HS-27A (cell line): ENCODE measurements around the gene THADA.

Experiments
- DNase-seq: peaks from one replicate; pipeline ENCODE4 v3.0.0-alpha.2; 2012; ENCODE audit warnings: low read depth, missing footprints

The THADA gene

GRCh38 chr2:43325107-43325811, 270.6 kb downstream of the THADA start:
- DNase-seq: no peak

DNA sequence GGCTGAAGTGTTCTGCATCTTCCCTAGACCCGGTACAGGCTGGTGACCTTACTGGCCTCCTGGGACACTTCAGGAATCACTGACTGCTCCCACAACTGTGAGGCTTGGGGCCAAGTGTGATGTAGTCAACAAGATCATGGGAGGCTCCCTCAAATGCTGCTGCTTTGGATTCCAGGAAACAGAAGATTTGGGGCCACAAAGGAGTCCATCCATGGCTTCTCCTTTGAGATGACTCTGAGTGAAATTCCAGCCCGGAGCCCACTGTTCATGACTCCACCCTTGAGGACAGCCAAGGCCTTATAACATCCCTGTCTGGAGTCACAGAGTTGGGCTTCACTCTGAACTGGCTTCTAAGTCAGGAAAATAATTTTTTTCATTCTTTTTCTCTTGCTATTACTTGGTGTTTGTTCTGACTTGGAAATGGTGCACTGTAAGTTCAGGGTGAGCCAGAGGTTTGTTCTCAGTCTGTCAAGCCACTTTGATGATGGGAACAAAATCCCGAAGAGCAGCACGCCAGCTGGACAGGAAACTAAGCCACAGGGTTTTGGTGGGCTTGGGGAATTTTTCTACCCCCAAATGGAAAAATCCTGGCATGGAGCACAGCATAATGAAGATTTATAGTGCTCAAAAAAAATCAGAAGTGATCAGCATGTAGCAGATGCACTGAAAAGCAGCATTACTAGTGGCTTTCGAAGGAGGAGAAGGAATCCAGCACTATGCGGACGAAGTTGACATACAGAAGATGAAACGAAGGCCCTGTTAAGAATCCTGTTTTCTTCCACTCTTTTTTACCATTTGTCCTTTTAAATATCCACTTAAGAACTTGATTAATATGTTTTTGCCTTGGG, 271.4 kb downstream of the THADA start:
- no peak for DNase-seq

DNA sequence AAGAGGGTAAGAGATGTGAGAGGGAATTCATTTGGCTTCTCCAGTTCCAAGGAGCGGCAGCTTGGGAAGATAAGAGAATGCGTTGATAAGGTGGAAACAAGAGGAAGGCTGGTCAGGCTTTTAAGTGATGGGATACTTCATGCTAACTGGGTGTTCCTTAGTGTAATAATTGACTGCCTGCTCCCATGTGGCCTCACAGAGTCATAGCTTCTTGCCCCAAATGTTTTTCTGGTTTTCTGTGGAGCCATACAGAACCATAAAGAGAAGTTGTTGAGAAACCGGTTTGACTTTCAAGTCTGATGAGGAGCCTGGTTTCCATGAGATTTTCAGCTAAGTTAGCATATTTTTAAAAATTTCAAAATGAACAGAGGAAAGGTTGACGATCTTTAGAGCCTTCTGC, 272.0 kb downstream of the THADA start:
- DNase-seq: no peak

DNA sequence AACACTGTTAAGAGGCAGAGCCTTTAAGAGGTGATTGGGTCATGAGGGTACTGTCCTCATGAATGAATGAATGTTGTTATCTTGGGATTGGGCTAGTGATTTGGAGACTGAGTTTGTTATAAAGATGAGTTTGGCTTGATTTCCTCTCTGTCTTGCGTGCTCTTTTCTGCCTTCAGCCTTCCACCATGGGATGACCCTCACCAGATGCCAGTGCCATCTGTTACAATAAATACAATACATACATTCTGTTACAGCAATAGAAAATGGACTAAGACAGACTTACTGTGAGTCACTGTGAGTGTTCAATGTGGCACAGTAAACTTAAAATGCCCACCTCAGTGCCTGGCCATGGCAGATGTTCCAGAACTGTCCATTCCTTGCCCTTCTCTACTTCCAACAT, 274.4 kb downstream of the THADA start:
- DNase-seq: no peak

DNA sequence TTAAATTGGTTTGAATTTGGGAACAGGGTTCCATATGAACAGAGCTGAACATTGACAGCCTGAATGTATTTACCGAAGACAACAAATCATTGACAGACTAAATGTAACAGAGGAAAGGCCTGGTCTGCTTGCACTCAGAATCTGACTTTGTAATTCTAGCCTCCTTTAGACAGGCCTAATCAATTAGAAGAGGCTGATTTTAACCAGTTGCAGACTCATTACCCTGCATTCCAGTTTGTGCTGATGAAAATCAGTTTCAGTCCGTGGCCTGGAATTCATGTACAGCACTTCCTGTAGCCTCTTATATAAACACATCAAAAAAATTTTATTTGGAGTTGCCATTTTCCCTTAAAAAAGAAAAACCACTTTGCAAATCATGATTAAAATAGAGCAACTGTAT, 276.3 kb downstream of the THADA start:
- DNase-seq: no peak

GRCh38 chr2:43318791-43319190, 277.0 kb downstream of the THADA start:
- DNase-seq: no peak

GRCh38 chr2:43317680-43318079, 278.2 kb downstream of the THADA start:
- no peak for DNase-seq

DNA sequence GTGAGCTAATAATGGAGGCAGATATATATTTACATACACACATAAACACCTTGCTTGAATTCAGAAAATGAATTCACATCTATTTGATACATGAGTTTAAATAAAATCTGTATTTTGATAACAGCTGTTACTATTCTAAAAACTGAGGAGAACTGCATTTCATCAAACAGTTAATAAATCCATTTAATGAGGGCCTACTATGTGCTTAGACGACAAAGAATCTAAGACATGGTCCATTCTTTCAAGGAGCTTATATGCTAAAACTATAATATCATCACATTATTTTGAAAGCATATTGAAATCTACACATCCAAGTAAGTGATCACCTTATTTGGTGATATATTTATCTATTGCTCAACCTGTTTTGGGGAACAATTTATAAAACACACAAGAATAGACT, 278.6 kb downstream of the THADA start:
- no peak for DNase-seq

DNA sequence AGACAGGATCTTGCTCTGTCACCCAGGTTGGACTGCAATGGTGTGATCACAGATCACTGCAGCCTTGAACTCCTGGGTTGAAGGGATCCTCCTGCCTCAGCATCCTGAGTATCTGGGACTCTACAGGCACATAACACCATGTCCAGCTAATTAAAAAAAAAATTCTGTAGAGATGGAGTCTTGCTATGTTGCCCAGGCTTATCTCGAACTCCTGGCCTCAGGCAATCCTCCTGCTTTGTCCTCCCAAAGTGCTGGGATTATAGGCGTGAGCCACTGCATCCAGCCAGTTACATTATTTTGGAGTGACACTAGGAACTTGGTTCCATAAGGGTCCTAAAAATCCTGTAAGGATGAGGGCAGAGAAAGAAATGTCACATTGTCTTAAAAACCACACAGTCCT, 280.4 kb downstream of the THADA start:
- DNase-seq: no peak

GRCh38 chr2:43314299-43314927, 281.4 kb downstream of the THADA start:
- no peak for DNase-seq

GRCh38 chr2:43313642-43314017, 282.2 kb downstream of the THADA start:
- no peak for DNase-seq

GRCh38 chr2:43312755-43313641, 282.8 kb downstream of the THADA start:
- no peak for DNase-seq

DNA sequence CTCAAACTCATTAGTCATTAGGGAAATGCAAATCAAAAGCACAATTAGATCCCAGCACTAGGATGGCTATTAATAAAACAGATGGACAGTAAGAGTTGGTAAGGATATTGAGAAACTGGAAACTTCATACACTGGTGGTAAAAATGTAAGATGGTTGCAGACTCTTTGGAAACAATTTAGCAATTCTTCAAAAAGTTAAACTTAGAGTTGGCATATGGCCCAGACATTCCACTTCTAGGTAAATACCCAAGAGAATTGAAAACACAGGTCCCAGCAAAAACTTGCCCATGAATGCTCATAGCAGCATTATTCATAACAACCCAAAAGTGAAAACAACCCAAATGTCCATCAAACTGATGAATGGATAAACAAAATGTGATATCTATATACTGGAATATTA, 284.6 kb downstream of the THADA start:
- no peak for DNase-seq

DNA sequence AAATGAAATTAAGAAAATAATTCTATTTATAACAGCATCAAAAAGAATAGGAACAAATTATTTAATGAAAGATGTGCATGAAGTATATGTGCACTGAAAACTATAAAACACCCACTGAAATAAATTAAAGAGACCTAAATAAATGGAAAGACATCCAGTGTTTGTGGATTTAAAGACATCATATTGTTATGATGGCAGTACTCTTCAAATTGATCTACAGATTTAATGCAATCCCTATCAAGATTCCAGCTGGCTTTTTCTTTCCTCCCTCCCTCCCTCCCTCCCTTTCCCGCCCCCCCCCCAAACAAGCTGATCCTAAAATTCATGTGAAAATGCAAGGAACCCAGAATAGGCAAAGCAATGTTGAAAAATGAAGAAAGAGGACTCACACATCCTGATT, 285.9 kb downstream of the THADA start:
- DNase-seq: no peak

DNA sequence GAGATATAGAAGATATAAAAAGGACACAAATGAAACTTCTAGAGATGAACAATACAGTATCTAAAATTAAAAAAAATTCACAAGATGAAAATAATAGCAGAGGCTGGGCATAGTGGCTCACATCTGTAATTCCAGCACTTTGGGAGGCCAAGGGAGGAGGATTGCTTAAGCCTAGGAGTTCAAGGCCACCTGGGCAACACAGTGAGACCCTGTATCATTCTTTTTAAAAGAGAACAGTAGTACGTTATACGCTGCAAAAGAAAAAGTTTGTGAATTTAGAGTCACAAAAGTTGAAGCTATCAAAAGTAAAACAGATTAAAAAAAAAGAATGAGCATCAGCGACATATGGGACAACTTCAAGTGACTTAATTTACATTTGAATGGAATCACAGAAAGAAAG, 287.9 kb downstream of the THADA start:
- DNase-seq: no peak

DNA sequence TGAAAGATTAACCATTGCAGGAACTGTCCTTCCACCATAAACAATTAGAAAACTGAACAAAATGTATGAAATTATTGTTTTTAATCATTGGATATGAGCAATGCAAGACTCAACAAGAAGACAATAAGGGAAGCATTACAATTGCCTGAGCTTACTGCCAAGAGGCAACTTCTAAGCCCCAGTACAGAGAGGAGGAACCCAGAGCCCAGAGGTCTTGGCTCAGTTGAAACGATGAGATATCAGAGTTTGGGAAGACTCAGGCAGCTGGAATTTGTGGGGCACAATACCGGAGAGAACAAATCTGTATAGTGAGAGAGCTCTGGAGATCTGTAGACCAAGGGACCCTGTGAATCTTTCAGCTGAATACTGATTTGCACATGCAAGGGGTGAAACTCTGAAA, 288.8 kb downstream of the THADA start:
- no peak for DNase-seq

- no peak for DNase-seq
These were observed 289.6 kb downstream of the THADA start for GRCh38 chr2:43306197-43306596.

DNA sequence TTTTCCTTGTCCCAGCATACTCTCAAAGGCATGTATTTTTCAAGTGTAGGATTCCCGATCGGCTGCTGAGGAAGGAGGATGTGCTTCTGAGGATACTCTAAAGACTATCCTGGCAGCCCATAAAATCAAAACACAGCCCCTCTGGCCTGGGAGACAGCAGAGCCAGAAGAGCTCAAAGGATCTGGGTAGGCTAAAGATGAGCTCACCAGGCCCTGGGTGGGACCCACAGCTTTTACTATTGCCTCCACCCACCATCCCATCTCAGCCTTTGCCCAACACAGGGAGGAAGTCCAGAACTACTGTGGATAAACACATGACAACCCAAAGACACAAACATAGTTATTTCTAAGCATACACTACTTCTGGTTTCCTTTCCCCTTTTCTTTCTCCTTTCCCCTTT, 290.3 kb downstream of the THADA start:
- DNase-seq: no peak

DNA sequence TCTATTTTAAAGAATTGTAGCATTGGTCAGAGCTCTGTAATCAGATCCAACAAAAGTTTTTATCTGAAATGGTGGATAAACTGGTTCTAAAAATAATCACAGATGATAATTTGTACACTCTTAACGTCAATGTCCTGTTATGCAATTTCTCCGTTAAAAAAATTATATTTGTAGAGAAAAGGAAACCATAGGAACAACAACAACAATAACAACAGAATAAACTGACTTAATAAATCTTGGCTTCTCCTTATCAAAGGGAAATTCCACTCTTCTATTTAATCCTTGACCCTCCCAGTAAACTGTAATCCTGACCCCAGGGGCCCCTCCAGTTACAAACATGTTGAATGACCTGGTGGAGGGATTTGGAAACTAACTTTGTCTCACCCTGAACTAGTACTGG, 290.8 kb downstream of the THADA start:
- no peak for DNase-seq

DNA sequence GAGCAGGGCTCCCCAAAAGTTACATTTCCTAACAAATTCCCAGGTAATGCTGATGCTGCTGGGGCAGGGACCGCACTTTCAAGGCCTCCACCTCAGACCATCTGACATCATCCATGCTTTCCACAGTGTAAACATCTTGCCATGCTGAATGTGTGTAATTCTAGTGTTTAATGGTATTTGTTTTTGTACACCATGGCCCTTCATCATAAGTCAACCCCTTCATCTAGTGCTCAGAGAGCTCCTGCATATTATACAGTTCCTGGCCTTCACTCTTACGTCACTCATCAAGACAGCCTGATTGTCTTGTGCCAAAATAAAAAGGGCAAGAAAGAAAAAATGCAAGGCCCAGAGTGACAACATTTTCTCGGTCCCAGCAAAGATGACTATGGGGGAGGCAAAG, 291.9 kb downstream of the THADA start:
- DNase-seq: no peak

GRCh38 chr2:43302961-43303494, 292.8 kb downstream of the THADA start:
- DNase-seq: no peak
